Measurements from ENCODE around the gene ANO2.

The ANO2 gene

GRCh38 chr12:5964913-5965900, 20.1 kb upstream of the ANO2 start:
- DNase-seq = no peak

- no peak for DNase-seq
Observed at GRCh38 chr12:5963515-5963914, 18.5 kb upstream of the ANO2 start.

GRCh38 chr12:5960783-5961182, 15.7 kb upstream of the ANO2 start:
- no peak for DNase-seq

GRCh38 chr12:5956987-5957386, 11.9 kb upstream of the ANO2 start:
- DNase-seq = no peak

- DNase-seq = no peak
Observed at GRCh38 chr12:5954661-5955060, 9.6 kb upstream of the ANO2 start.

- DNase-seq = no peak
Observed at GRCh38 chr12:5953835-5954586, 9.0 kb upstream of the ANO2 start.

- no peak for DNase-seq
Observed at GRCh38 chr12:5952031-5952430, 7.0 kb upstream of the ANO2 start.

- no peak for DNase-seq
Observed at GRCh38 chr12:5948696-5949095, 3.6 kb upstream of the ANO2 start.

GRCh38 chr12:5947006-5947405, 1.9 kb upstream of the ANO2 start:
- no peak for DNase-seq

GRCh38 chr12:5946388-5946787, 1.3 kb upstream of the ANO2 start:
- DNase-seq = no peak

- no peak for DNase-seq
Observed at GRCh38 chr12:5944688-5945070, 380 bp downstream of the ANO2 start.

GRCh38 chr12:5944053-5944452, 1.0 kb downstream of the ANO2 start:
- DNase-seq = no peak

GRCh38 chr12:5941907-5942306, 3.2 kb downstream of the ANO2 start:
- DNase-seq = no peak

- DNase-seq = no peak
Observed at GRCh38 chr12:5927732-5928516, 17.1 kb downstream of the ANO2 start.

GRCh38 chr12:5925646-5926045, 19.4 kb downstream of the ANO2 start:
- DNase-seq = no peak

- no peak for DNase-seq
Observed at GRCh38 chr12:5924342-5924741, 20.7 kb downstream of the ANO2 start.

- DNase-seq = no peak
Observed at GRCh38 chr12:5923751-5924150, 21.3 kb downstream of the ANO2 start.

- DNase-seq = no peak
Observed at GRCh38 chr12:5923043-5923605, 21.9 kb downstream of the ANO2 start.

GRCh38 chr12:5921966-5922899, 22.8 kb downstream of the ANO2 start:
- no peak for DNase-seq

GRCh38 chr12:5921027-5921909, 23.8 kb downstream of the ANO2 start:
- no peak for DNase-seq
